HUES6 (cell line): ENCODE measurements around the gene ZNF534.

Experiments
- H3K27ac ChIP-seq: 2 replicates; pipeline ENCODE4 v1.7.0; 2013; ENCODE audit warnings: low read depth, mild to moderate bottlenecking, low read length, inconsistent platforms
- H3K27me3 ChIP-seq: 2 replicates; pipeline ENCODE4 v1.6.1; 2013; ENCODE audit warnings: low read length; ENCODE audit not compliant: control insufficient read depth, insufficient read depth
- H3K36me3 ChIP-seq: 2 replicates; pipeline ENCODE4 v1.6.1; 2013; ENCODE audit warnings: low read length; ENCODE audit not compliant: control insufficient read depth, insufficient read depth
- H3K4me1 ChIP-seq: 2 replicates; pipeline ENCODE4 v1.6.1; 2013; ENCODE audit warnings: low read length; ENCODE audit not compliant: control insufficient read depth, insufficient read depth
- H3K4me3 ChIP-seq: 2 replicates; pipeline ENCODE4 v1.5.1; 2013; ENCODE audit warnings: low read depth, low read length
- H3K9ac ChIP-seq: one replicate; pipeline ENCODE4 v1.6.1; 2013; ENCODE audit warnings: mild to moderate bottlenecking, low read length
- H3K9me3 ChIP-seq: 2 replicates; pipeline ENCODE4 v1.6.1; 2013; ENCODE audit warnings: low read depth, low read length; ENCODE audit not compliant: control insufficient read depth, insufficient read depth

ZNF534 gene

DNA sequence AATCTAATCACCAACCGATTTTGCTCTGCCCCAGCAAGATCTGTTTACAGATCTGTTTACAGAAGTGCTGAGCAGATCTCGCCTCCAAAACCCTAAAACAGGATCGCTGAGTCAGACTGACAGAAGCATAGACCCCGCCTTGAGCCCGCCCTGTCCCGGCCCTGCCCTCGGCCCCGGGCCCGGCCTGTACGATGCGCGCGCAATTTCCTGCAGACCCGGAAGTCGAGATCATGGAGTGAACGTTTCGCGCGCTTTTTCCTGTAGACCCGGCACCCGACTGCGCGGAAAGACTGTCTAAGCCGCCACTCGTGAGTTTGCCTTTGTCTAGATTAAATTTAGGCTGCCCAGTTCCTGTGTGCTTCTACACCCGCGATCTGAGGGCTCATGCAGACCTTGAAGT is at the start of gene ZNF534:
Gene ZNF534, plus strand, starts transcription at position 212 of the 400 bp plus-strand sequence. CDS start 2,327 bp downstream, outside the sequence.
- H3K9me3 ChIP-seq: peaks cover 42% of the 10 kb centered on the region

DNA sequence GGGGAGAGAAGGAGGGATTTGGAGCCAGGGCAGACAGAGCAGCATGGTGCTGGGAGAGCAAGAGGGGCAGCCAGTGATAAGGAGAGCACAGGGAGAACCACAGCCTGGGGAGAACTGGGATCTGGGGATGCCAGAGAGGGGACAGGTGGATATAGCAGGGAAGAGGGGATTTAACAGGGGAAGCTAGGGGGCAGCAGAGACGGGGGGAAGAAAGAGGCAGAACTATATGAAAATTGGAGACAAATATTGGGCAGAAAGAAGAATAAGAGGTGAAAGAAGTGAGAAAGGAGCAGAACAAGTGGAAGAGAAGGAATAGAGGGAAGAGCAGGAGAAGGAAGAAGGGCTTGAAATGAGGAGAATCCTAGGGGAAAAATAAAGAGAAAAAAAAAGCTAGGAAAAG is 37.8 kb upstream of the ZNF534 start:
- H3K36me3 ChIP-seq: peaks cover 10% of the 10 kb centered on the region; the same call in 1 of the 2 replicates
- no peaks in the 10 kb centered on the region for H3K4me1 ChIP-seq
- H3K9me3 ChIP-seq: peaks cover 22% of the 10 kb centered on the region
- no peak overlapping the region for H3K4me3 ChIP-seq
- H3K27ac ChIP-seq: no peak overlapping the region
- H3K27me3 ChIP-seq: no peaks in the 10 kb centered on the region
- no peak overlapping the region for H3K9ac ChIP-seq

More for the DNA sequence above, at the start of gene ZNF534:
- H3K4me3 ChIP-seq: no peak within 1 kb of the TSS
- H3K9ac ChIP-seq: no peak within 1 kb of the TSS
- H3K36me3 ChIP-seq: no peaks in the 10 kb centered on the region
- H3K27ac ChIP-seq: no peak within 1 kb of the TSS
- no peaks in the 10 kb centered on the region for H3K4me1 ChIP-seq
- H3K27me3 ChIP-seq: no peaks in the 10 kb centered on the region

DNA sequence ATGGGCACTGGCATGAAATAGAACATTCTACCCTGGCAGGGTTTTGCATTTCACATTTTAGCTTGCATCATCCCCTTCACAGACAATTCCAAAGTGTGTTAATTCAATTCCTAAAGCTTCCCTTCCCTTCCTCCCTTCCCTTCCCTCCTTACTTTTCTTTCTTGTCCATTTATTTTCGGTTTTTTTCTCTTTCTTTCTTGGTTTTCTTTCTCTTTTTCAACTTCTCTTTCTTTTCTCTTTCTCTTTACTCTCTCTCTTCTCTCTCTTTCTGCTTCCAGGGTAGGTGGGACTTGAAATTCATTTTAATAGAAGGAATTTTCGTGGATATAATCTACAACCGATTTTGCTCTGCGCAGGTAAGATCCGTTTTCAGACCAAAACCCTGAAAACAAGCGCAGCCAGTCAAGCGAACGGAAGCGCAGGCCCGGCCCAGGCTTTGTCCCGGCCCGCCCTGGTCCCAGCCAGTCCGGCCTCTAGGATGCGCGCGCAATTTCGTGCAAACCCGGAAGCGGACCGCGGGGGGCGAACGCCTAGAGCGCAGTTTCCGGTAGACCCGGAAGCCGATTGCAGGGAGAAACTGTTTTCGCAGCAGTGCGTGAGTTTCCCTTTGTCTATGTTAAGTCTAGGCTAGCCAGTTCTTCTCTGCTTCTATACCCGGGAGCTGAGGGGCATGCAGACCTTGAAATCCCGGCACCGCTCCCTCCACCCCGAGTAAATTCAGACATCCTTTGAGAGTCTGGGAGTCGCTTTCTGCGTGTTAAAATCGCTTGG is 31.5 kb upstream of the ZNF534 start, which contains the start of gene ZNF528:
Gene ZNF528, plus strand, starts transcription at position 540 of the 771 bp plus-strand sequence. CDS start 4,165 bp downstream, outside the sequence.
- Histone ChIP-seq H3K4me1 (no peaks in the 10 kb centered on the region), H3K9me3 (peaks cover 19% of the 10 kb centered on the region), H3K27ac (peak within 1 kb of the TSS; percentile 93; the same call in 1 of the 2 replicates), H3K27me3 (no peaks in the 10 kb centered on the region), H3K36me3 (peaks cover 6% of the 10 kb centered on the region; the same call in 1 of the 2 replicates), H3K4me3 (peak within 1 kb of the TSS; percentile 78), H3K9ac (peak within 1 kb of the TSS; percentile 44)

DNA sequence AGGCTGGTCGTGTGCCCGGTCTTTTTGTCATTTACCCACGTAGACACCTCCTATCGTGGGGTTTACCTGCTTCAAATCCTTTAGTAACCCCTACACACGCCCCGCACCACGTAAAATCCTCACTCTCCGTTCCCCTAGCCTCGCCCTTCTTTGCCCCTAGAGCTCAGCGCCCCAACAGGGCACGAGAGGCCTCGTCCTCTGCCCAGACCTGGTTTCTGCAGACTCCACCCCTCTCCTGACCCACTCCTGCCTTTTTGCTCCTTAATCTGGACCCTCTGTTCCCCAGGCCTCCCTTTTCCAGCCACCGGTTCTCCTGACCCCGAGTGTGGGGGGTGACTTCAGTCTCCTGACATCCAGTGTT is 30.9 kb upstream of the ZNF534 start:
- H3K4me1 ChIP-seq: no peaks in the 10 kb centered on the region
- peaks cover 19% of the 10 kb centered on the region for H3K9me3 ChIP-seq
- peak overlapping the region; percentile 44 for H3K9ac ChIP-seq
- H3K27ac ChIP-seq: no peak overlapping the region; the same call in 1 of the 2 replicates
- no peaks in the 10 kb centered on the region for H3K27me3 ChIP-seq
- H3K4me3 ChIP-seq: peak overlapping the region; percentile 78
- peaks cover 7% of the 10 kb centered on the region; the same call in 1 of the 2 replicates for H3K36me3 ChIP-seq

DNA sequence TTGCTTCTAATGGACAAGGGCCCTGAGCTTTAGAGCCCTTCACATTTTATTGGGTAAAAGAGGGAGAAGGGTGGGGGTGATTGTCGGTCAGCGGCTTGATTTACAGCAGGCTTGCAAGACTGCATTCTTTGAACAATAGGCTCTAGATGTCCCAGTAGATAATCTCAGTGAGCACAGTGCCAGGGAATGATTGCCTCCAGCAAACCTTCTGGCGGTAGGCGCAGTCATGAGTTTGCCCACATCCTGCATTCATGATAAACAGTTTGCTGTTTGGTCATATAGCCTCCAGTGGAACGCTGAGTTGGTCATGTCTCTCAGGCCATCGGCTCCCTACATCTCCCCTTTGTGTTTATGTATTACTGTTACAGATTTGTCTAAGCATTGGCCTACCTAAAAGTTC is 18.7 kb upstream of the ZNF534 start:
- peaks cover 58% of the 10 kb centered on the region for H3K9me3 ChIP-seq
- no peak overlapping the region for H3K9ac ChIP-seq
- no peak overlapping the region for H3K27ac ChIP-seq
- H3K4me1 ChIP-seq: no peaks in the 10 kb centered on the region
- no peak overlapping the region for H3K4me3 ChIP-seq
- H3K36me3 ChIP-seq: peaks cover 17% of the 10 kb centered on the region; the same call in 1 of the 2 replicates
- no peaks in the 10 kb centered on the region for H3K27me3 ChIP-seq

DNA sequence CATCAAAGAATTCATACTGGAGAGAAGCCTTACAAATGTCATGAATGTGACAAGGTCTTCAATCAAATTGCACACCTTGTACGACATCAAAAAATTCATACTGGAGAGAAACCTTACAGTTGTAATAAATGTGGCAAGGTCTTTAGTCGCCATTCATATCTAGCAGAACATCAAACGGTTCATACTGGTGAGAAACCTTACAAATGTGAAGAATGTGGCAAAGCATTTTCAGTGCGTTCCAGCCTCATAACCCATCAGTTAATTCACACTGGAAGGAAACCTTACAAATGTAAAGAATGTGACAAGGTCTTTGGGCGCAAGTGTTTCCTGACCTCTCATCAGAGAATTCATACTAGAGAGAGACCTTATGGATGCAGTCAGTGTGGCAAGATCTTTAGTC is 13.2 kb upstream of the ZNF534 start:
- H3K4me1 ChIP-seq: no peaks in the 10 kb centered on the region

DNA sequence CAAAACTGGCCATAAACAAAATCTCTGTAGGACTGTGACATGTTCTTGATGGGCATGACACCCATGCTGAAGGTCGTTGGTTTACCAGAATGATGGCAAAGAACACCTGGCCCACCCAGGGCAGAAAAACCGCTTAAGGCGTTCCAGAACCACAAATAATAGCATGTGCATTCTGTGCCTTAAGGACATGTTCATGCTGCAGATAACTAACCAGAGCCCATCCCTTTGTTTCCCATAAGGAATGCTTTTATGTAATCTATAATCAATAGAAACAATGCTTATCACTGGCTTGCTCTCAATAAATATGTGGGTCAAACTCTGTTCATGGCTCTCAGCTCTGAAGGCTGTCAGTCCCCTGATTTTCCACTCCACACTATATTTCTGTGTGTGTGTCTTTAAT is 13.2 kb downstream of the ZNF534 start:
- Histone ChIP-seq H3K9ac (no peak overlapping the region), H3K36me3 (no peaks in the 10 kb centered on the region), H3K27me3 (no peaks in the 10 kb centered on the region), H3K9me3 (peaks cover 72% of the 10 kb centered on the region), H3K4me1 (no peaks in the 10 kb centered on the region), H3K27ac (no peak overlapping the region), H3K4me3 (no peak overlapping the region)

More for the DNA sequence above, 13.2 kb upstream of the ZNF534 start:
- Histone ChIP-seq H3K27ac (no peak overlapping the region), H3K36me3 (peaks cover 12% of the 10 kb centered on the region; the same call in 1 of the 2 replicates), H3K9ac (no peak overlapping the region), H3K27me3 (no peaks in the 10 kb centered on the region), H3K4me3 (no peak overlapping the region), H3K9me3 (peaks cover 77% of the 10 kb centered on the region)

DNA sequence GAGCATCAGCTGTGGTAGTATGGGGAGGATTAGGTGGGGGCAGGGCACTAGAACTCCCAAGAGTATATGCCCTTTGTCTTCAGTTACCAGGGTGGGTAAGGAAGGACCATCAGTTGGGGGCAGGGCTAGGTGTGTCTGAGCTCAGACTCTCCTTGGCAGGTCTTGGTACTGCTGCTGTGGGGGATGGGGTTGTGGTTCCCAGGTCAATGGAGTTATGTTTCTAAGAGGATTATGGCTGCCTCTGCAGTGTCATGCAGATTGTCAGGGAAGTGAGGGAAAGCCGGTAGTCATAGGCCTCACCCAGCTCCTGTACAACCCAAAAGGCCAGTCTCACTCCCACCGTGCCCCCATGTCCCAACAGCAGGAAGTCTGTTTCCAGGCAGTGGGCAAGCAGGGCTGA is 15.6 kb downstream of the ZNF534 start:
- H3K4me3 ChIP-seq: no peak overlapping the region
- no peaks in the 10 kb centered on the region for H3K27me3 ChIP-seq
- no peak overlapping the region for H3K27ac ChIP-seq
- no peak overlapping the region for H3K9ac ChIP-seq
- no peaks in the 10 kb centered on the region for H3K4me1 ChIP-seq
- peaks cover 68% of the 10 kb centered on the region for H3K9me3 ChIP-seq
- H3K36me3 ChIP-seq: no peaks in the 10 kb centered on the region

DNA sequence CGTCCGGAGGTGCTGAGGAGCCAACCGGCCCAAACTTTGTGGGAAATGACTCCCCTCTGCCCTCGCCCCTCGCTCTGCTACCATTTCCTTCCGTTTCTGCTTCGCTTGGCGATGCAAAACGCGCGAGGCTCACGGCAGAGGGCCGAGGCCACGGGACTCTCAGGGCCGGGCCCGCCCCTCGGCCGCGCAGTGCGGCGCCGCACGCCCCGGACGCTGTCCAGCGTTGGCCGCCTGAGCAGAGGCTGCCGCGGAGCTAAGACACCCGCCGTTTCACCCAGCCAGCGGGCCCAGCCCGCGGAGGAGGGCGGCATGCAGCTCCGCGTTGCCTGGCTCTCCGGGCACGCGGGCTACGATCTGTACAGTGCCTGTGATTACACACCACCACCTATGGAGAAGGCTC is 22.3 kb downstream of the ZNF534 start:
- no peak overlapping the region for H3K27ac ChIP-seq
- no peak overlapping the region for H3K9ac ChIP-seq
- H3K9me3 ChIP-seq: peaks cover 68% of the 10 kb centered on the region
- no peak overlapping the region for H3K4me3 ChIP-seq
- H3K36me3 ChIP-seq: no peaks in the 10 kb centered on the region
- H3K4me1 ChIP-seq: no peaks in the 10 kb centered on the region
- no peaks in the 10 kb centered on the region for H3K27me3 ChIP-seq

DNA sequence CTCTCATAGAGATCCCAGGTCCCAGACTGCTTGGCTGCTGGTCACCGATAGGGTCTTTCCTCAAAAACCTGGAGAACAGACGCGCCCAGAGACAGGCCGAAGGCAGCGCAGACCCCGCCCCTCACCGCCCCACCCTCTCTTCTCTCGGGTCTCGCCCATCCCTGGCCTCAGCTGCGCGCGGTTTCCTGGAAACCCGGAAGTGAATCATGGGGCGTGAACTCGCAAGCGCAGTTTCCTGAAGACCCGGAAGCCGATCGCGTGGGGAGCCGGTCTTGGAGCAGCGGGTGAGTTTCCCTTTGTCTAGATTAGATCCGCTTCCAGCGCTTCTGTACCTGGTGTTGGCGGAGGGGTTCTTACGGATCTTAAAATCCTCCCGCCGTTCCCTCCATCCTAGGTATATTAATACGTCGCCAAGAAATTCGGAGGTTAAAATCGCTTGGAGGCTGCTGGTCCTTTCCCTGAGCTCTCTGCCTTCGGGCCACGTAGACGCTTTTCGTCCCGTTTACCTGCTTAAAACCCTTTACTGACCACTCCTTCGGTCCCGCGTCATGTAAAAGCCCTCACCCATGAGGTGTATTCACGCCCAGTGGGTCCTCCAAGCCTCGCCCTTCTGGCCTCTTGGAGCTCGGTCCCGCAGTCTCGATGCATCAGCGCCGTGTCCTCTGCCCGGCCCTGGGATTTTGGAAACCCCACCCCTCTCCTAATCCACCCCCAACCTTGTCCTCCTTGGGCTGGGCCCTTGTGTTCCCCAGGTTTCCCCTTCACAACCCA is 24.6 kb downstream of the ZNF534 start, which contains the start of gene ZNF578:
Gene ZNF578, plus strand, starts transcription at position 230 of the 771 bp plus-strand sequence. CDS start 48,293 bp downstream, outside the sequence.
- H3K27me3 ChIP-seq: no peaks in the 10 kb centered on the region
- H3K9ac ChIP-seq: no peak within 1 kb of the TSS
- peak within 1 kb of the TSS; percentile 56; the same call in 1 of the 2 replicates for H3K4me3 ChIP-seq
- peaks cover 3% of the 10 kb centered on the region; the same call in 1 of the 2 replicates for H3K36me3 ChIP-seq
- H3K9me3 ChIP-seq: peaks cover 73% of the 10 kb centered on the region
- no peaks in the 10 kb centered on the region for H3K4me1 ChIP-seq
- no peak within 1 kb of the TSS for H3K27ac ChIP-seq
